H1 (cell line): ENCODE data around the gene SHTN1. TPM values are rescaled to one million over a fixed set of nuclear protein-coding genes. Genes with fewer than 3 reads are reported as not detected.

Experiments
- CTCF ChIA-PET: fragments of 300-600 bp; sonication (Branson Sonifier 250); formaldehyde crosslinking; loops from one replicate; lab custom pipeline; 2021; ENCODE audit not compliant: partially characterized antibody; lab: Charles Lee
- POLR2A ChIA-PET: fragments of 300-600 bp; sonication (Branson Sonifier 250); formaldehyde crosslinking; loops from one replicate; lab custom pipeline; 2021; ENCODE audit warnings: inconsistent platforms; ENCODE audit not compliant: partially characterized antibody; lab: Charles Lee
- DNase-seq, 2 experiments: peaks; one replicate each; pipeline versions ENCODE4 v3.0.0 to v3.0.0-alpha.2; 2010 to 2022; ENCODE audit warnings: low spot score in 2 of 2, low read depth in 1 of 2, mixed read lengths in 1 of 2
- FAIRE-seq: peaks from 2 replicates; lab custom pipeline; 2011; peaks lifted over from hg19 to GRCh38; lab: Jason Lieb, UNC
- H2AFZ ChIP-seq: 2 replicates; pipeline ENCODE4 v1.8.1; 2012; ENCODE audit warnings: low read length, inconsistent platforms
- H2AK5ac ChIP-seq: 2 replicates; pipeline ENCODE4 v1.6.1; 2013; ENCODE audit warnings: low read depth, low read length
- H2BK120ac ChIP-seq: replicated peaks from 2 replicates; pipeline ENCODE3; 2013; ENCODE audit warnings: low read depth, low read length, inconsistent platforms
- H2BK12ac ChIP-seq: 2 replicates; pipeline ENCODE4 v1.6.1; 2013; ENCODE audit warnings: low read depth, low read length
- H2BK15ac ChIP-seq: 2 replicates; pipeline ENCODE4 v1.6.1; 2013; ENCODE audit warnings: low read length
- H2BK20ac ChIP-seq: 2 replicates; pipeline ENCODE4 v1.6.1; 2013; ENCODE audit warnings: low read length
- H2BK5ac ChIP-seq: 2 replicates; pipeline ENCODE4 v1.6.1; 2013; ENCODE audit warnings: low read depth, low read length
- H3K14ac ChIP-seq: 2 replicates; pipeline ENCODE4 v1.6.1; 2013; ENCODE audit warnings: inconsistent platforms; ENCODE audit not compliant: insufficient read length
- H3K18ac ChIP-seq: 2 replicates; pipeline ENCODE4 v1.6.1; 2013; ENCODE audit warnings: low read length; ENCODE audit errors: extremely low read depth
- H3K23ac ChIP-seq: 2 replicates; pipeline ENCODE4 v1.6.1; 2013; ENCODE audit warnings: inconsistent platforms; ENCODE audit not compliant: insufficient read length
- H3K23me2 ChIP-seq: 2 replicates; pipeline ENCODE4 v1.6.1; 2013; ENCODE audit warnings: low read depth, low read length
- H3K27ac ChIP-seq: 2 replicates; pipeline ENCODE4 v1.6.1; 2011; ENCODE audit warnings: low read depth, low read length, inconsistent platforms
- H3K27me3 ChIP-seq, 4 experiments: replicated peaks in 1 of 4; 1 replicate in 1 of 4; 2 replicates in 3 of 4; pipeline versions ENCODE4 v1.6.1 to v1.8.1; 2011 to 2013; ENCODE audit warnings: low read length in 3 of 4, mild to moderate bottlenecking in 3 of 4, inconsistent platforms in 2 of 4, mixed read lengths in 2 of 4, moderate library complexity in 1 of 4; ENCODE audit not compliant: control insufficient read depth in 3 of 4, insufficient read depth in 3 of 4; ENCODE audit errors: extremely low read depth in 1 of 4
- H3K36me3 ChIP-seq, 4 experiments: 2 replicates each; pipeline versions ENCODE4 v1.6.1 to v1.8.1; 2011 to 2013; ENCODE audit warnings: mild to moderate bottlenecking in 4 of 4, low read length in 3 of 4, moderate library complexity in 2 of 4, control low read depth in 1 of 4, inconsistent platforms in 1 of 4; ENCODE audit not compliant: insufficient read depth in 4 of 4, control insufficient read depth in 2 of 4
- H3K4ac ChIP-seq: replicated peaks from 2 replicates; pipeline ENCODE3; 2013; ENCODE audit warnings: low read length, low read depth, mixed read lengths, inconsistent platforms; ENCODE audit not compliant: insufficient read length
- H3K4me1 ChIP-seq, 4 experiments: replicated peaks in 1 of 4; 1 replicate in 1 of 4; 2 replicates in 3 of 4; pipeline versions ENCODE4 v1.6.1 to v1.8.1; 2011 to 2013; ENCODE audit warnings: low read length in 3 of 4, inconsistent platforms in 2 of 4, mixed read lengths in 1 of 4; ENCODE audit not compliant: insufficient read depth in 4 of 4, control insufficient read depth in 3 of 4
- H3K4me2 ChIP-seq, 2 experiments: 2 replicates each; pipeline versions ENCODE4 v1.6.1 to v1.8.1; 2011 to 2013; ENCODE audit warnings: low read depth in 2 of 2, low read length in 2 of 2, control low read depth in 1 of 2, inconsistent platforms in 1 of 2, mild to moderate bottlenecking in 1 of 2; ENCODE audit not compliant: insufficient read depth in 1 of 2
- H3K4me3 ChIP-seq, 4 experiments: fragments of 200-600, 300-600 bp in 1 of 4; sonication (generic), shearing (Covaris generic), sonication (Bioruptor Twin) in 1 of 4; 2 replicates each; pipeline versions ENCODE4 v1.5.1 to v1.8.1; 2011 to 2016; ENCODE audit warnings: low read length in 4 of 4, low read depth in 3 of 4, control low read depth in 2 of 4, inconsistent platforms in 2 of 4, mild to moderate bottlenecking in 2 of 4, mixed read lengths in 1 of 4, moderate library complexity in 1 of 4; ENCODE audit not compliant: insufficient read depth in 2 of 4; ENCODE audit errors: extremely low read depth in 1 of 4
- H3K56ac ChIP-seq: replicated peaks from 2 replicates; pipeline ENCODE3; 2013; ENCODE audit warnings: low read depth, mild to moderate bottlenecking, mixed read lengths, low read length, inconsistent platforms; ENCODE audit not compliant: insufficient read length
- H3K79me1 ChIP-seq: 2 replicates; pipeline ENCODE4 v1.6.1; 2013; ENCODE audit warnings: low read depth, low read length, control low read depth
- H3K79me2 ChIP-seq, 2 experiments: 2 replicates each; pipeline versions ENCODE4 v1.6.1 to v1.8.1; 2012 to 2013; ENCODE audit warnings: low read length in 2 of 2, mild to moderate bottlenecking in 2 of 2, inconsistent platforms in 1 of 2; ENCODE audit not compliant: insufficient read depth in 2 of 2, control insufficient read depth in 1 of 2
- H3K9ac ChIP-seq, 4 experiments: replicated peaks in 1 of 4; 1 replicate in 1 of 4; 2 replicates in 3 of 4; pipeline versions ENCODE4 v1.6.1 to v1.8.1; 2011 to 2013; ENCODE audit warnings: low read depth in 3 of 4, low read length in 3 of 4, control low read depth in 2 of 4, mild to moderate bottlenecking in 2 of 4, moderate library complexity in 2 of 4, inconsistent platforms in 1 of 4; ENCODE audit errors: extremely low read depth in 1 of 4
- H3K9me3 ChIP-seq, 2 experiments: 2 replicates each; pipeline versions ENCODE4 v1.6.1 to v1.8.1; 2012 to 2013; ENCODE audit warnings: mild to moderate bottlenecking in 2 of 2, moderate library complexity in 2 of 2, control low read depth in 1 of 2, inconsistent platforms in 1 of 2, low read depth in 1 of 2, low read length in 1 of 2, mixed read lengths in 1 of 2; ENCODE audit not compliant: insufficient read depth in 2 of 2
- H4K20me1 ChIP-seq, 2 experiments: replicated peaks in 1 of 2; 2 replicates each; pipeline versions ENCODE3 to v1.8.1; 2011 to 2013; ENCODE audit warnings: inconsistent platforms in 2 of 2, low read length in 2 of 2, mild to moderate bottlenecking in 1 of 2; ENCODE audit not compliant: insufficient read depth in 2 of 2, control insufficient read depth in 1 of 2
- H4K5ac ChIP-seq: 2 replicates; pipeline ENCODE4 v1.6.1; 2013; ENCODE audit warnings: low read length, low read depth, mixed read lengths, inconsistent platforms; ENCODE audit not compliant: insufficient read length
- H4K8ac ChIP-seq: 2 replicates; pipeline ENCODE4 v1.8.0; 2013; ENCODE audit warnings: mild to moderate bottlenecking, moderate library complexity, low read length, inconsistent platforms; ENCODE audit not compliant: insufficient read depth; ENCODE audit errors: extremely low read depth
- H4K91ac ChIP-seq: replicated peaks from 2 replicates; pipeline ENCODE3; 2013; ENCODE audit warnings: low read length, mixed read lengths, inconsistent platforms; ENCODE audit not compliant: insufficient read length
- ASH2L ChIP-seq: fragments of 200-600, 300-600 bp; sonication (generic); IDR thresholded peaks from one replicate; pipeline ENCODE4 v1.7.1; 2017; ENCODE audit warnings: low read length
- E2F6 ChIP-seq: IDR thresholded peaks from 2 replicates; pipeline ENCODE4 v1.6.1; 2012; ENCODE audit warnings: inconsistent platforms
- EGR1 ChIP-seq: IDR thresholded peaks from 2 replicates; pipeline ENCODE4 v1.6.1; 2011; ENCODE audit warnings: low read depth, low read length, borderline replicate concordance
- NRF1 ChIP-seq: IDR thresholded peaks from 2 replicates; pipeline ENCODE4 v1.6.1; 2011; ENCODE audit warnings: mild to moderate bottlenecking, low read depth, low read length, improper control_type of control experiment
- RFX5 ChIP-seq: IDR thresholded peaks from 2 replicates; pipeline ENCODE4 v1.6.1; 2011; ENCODE audit warnings: low read depth, low read length, improper control_type of control experiment, borderline replicate concordance
- TBP ChIP-seq: IDR thresholded peaks from 2 replicates; pipeline ENCODE4 v1.6.1; 2011; ENCODE audit warnings: low read depth, low read length, improper control_type of control experiment
- ZNF274 ChIP-seq: IDR thresholded peaks from 2 replicates; pipeline ENCODE4 v1.7.0; 2012; ENCODE audit warnings: low read length, borderline replicate concordance; ENCODE audit errors: extremely low read depth
- WGBS, 2 experiments: shearing (Covaris generic) in 1 of 2; methylation state at CpG; one replicate each; pipeline versions ENCODE4 v1.1.6 to v1.1.7; 2013 to 2015; ENCODE audit warnings: low lambda C conversion rate in 2 of 2, mixed read lengths in 2 of 2, inconsistent platforms in 1 of 2, low coverage in 1 of 2, missing lambda C conversion rate in 1 of 2; ENCODE audit not compliant: insufficient replicate concordance in 2 of 2, insufficient coverage in 1 of 2, insufficient read length in 1 of 2; ENCODE audit errors: extremely low coverage in 1 of 2, missing lambda C conversion rate in 1 of 2; 5-methylcytosine and 5-hydroxymethylcytosine counted together
- polyA plus RNA-seq, 7 experiments: library from polyadenylated mRNA; depleted of rRNA in 3 of 7; stranded (reverse) in 5 of 7; unstranded in 2 of 7; fragments of >200 nt in 5 of 7; fragments of 200-250 nt in 2 of 7; gene quantifications; 1 replicate in 5 of 7; 2 replicates in 1 of 7; 4 replicates in 1 of 7; pipeline versions ENCODE4 v1.2.1 to v1.2.3, GENCODE V29; 2011 to 2013; ENCODE audit warnings: missing spikeins in 2 of 7, mixed read lengths in 2 of 7
- total RNA-seq: library from RNA; stranded (reverse); fragmentation: NEBNext Ultra II Directional; extraction: Animal tissue kit (Norgen Biotek cat#: 25700); gene quantifications from 2 replicates; pipeline ENCODE4 v1.2.1, GENCODE V29; 2021

SHTN1 gene
- total and polyA plus RNA-seq, 2 of the 8 experiments (the other 6 are each of a cell fraction or from before 2014, with no cell fraction given), result 3.3 to 12.7 TPM

- no peak overlapping the region for H4K5ac ChIP-seq
- no peaks in the 10 kb centered on the region for H4K20me1 ChIP-seq
- no peak overlapping the region for H3K56ac ChIP-seq
- H2BK5ac ChIP-seq, result 0 out of 2 replicates have a peak overlapping the region, but pooled peaks have one; percentile 79
- H2AK5ac ChIP-seq, result peak overlapping the region; percentile 58; the same call in 1 of the 2 replicates
- H2BK20ac ChIP-seq, result no peak overlapping the region
- 70% methylated on average over 17 of the region's 17 CpGs; no CpG with 5 or more reads in 1 of the 2 experiments for WGBS, 2 experiments
- peak overlapping the region; percentile 31 for H4K91ac ChIP-seq
- FAIRE-seq, result no peak
- H3K4ac ChIP-seq, result peak overlapping the region; percentile 34
- no peaks in the 10 kb centered on the region for H3K9me3 ChIP-seq
- H2BK12ac ChIP-seq, result peak overlapping the region; percentile 69; the same call in 1 of the 2 replicates
- peak overlapping the region; percentile 94; the same call in 1 of the 2 replicates for H4K8ac ChIP-seq
- peaks cover 0 to 11% (median 2%) of the 10 kb centered on the region in 4 experiments; a peak in 2 of 7 replicates for H3K27me3 ChIP-seq
- no peak overlapping the region for H2AFZ ChIP-seq
- TF ChIP-seq RFX5 (no peak), EGR1 (no peak), NRF1 (no peak), E2F6 (no peak), ZNF274 (no peak), ASH2L (no peak), TBP (no peak)
- CTCF ChIA-PET, result interaction anchor here (0.7 to 1.5 kb wide), 7 partner anchors 9 to 969 kb away, joined by 3 to 6 read pairs (median 4); no protein-coding TSS in a partner anchor
- H3K14ac ChIP-seq, result no peak overlapping the region
- no peak overlapping the region for H2BK120ac ChIP-seq
- no peaks in the 10 kb centered on the region for H3K36me3 ChIP-seq
- peak overlapping the region; percentile 54 to 91 (median 82) for H3K4me3 ChIP-seq
- 0 out of 2 replicates have a peak overlapping the region, but pooled peaks have one; percentile 10 for H3K18ac ChIP-seq
- H3K27ac ChIP-seq, result no peak overlapping the region; the same call in 1 of the 2 replicates
- peaks cover 7 to 23% (median 14%) of the 10 kb centered on the region in 4 experiments; a peak in 5 of 7 replicates for H3K4me1 ChIP-seq
- POLR2A ChIA-PET, result interaction anchor here (0.8 to 1.9 kb wide), 7 partner anchors 11 to 173 kb away, joined by 3 to 21 read pairs (median 4); no protein-coding TSS in a partner anchor
- H3K23ac ChIP-seq, result no peak overlapping the region
- peak overlapping the region in 3 of 4 experiments; percentile 60 to 88 (median 68); a peak in 6 of 7 replicates for H3K9ac ChIP-seq
- DNase-seq, result no peak
- 0 out of 2 replicates have a peak overlapping the region, but pooled peaks have one; percentile 8 for H2BK15ac ChIP-seq
- H3K23me2 ChIP-seq, result peaks cover 14% of the 10 kb centered on the region
- H3K79me2 ChIP-seq, result no peaks in the 10 kb centered on the region
- H3K79me1 ChIP-seq, result no peaks in the 10 kb centered on the region
- H3K4me2 ChIP-seq, result peak overlapping the region; percentile 77 to 84
Measured at GRCh38 chr10:116848032-116848943, 156.7 kb downstream of the SHTN1 start.
